Suppressor macrophage treated with lipopolysaccharide for 1 hour (primary cell): ENCODE measurements around the gene COX10.
"Not testable (repeated sequence)": the region's sequence is repeated elsewhere in the genome, so short reads cannot be mapped to it uniquely, and the experiment has no call there.

Experiments used
- DNase-seq, 3 donors: peaks; one replicate each; pipeline ENCODE4 v3.0.0-alpha.2; 2020 to 2022

The COX10 gene

DNA sequence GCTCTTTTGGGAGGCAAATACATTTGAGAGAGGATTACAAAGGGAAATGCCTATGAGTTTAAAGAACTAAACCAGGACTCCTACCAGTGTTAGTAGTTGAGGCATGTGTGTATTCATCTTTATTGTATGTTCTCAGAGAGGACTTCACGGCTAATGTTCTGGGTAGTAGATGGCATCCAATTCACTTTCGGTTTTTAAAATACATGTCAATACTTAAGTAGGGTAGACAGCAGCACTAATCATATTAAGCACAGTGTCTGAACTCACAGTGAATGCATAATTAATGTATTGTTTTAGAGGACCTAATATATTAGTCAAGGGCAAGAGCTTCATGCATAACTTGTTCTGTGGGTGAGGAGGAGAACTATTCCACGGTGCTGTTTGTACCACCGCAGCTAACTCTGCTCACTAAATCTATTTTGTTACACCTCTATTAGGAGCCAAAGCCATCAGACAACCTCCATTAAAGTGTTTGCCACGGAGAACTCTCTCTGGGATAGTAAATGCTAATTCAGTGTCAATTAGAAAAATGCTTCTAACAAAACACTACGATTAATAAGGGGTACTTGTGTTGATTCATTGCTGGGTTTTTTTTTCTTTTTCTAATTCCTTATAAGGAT lies 56.3 kb downstream of the COX10 start:
- no peak for DNase-seq

- no peak for DNase-seq
Measured at GRCh38 chr17:14133104-14133503, 63.8 kb downstream of the COX10 start.

GRCh38 chr17:14134456-14134855 lies 65.2 kb downstream of the COX10 start:
- DNase-seq = no peak

GRCh38 chr17:14135906-14136590 lies 66.7 kb downstream of the COX10 start:
- no peak for DNase-seq

DNA sequence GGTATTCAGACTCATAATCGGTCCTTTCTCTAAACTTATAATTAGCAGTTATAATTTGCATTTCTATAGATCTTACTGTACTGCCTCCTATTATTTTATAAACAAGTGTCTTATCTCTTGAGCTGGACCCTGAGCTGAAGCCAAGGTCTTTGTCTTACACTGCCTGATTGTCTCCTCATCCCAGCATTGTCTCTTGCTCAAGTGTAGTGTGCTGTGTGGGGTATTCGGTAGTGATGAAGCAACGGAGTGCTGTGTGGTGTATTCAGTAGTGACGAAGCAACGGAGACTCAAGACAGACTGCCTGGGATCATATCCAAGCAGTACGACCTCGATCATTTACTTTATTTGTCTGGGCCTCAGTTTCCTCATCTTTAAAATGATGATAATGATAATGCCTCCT lies 69.3 kb downstream of the COX10 start:
- DNase-seq = no peak

GRCh38 chr17:14143688-14144087 lies 74.4 kb downstream of the COX10 start:
- DNase-seq = no peak

- no peak for DNase-seq
Measured at GRCh38 chr17:14144508-14144907, 75.2 kb downstream of the COX10 start.

- no peak for DNase-seq
Measured at GRCh38 chr17:14149751-14150150, 80.4 kb downstream of the COX10 start.

DNA sequence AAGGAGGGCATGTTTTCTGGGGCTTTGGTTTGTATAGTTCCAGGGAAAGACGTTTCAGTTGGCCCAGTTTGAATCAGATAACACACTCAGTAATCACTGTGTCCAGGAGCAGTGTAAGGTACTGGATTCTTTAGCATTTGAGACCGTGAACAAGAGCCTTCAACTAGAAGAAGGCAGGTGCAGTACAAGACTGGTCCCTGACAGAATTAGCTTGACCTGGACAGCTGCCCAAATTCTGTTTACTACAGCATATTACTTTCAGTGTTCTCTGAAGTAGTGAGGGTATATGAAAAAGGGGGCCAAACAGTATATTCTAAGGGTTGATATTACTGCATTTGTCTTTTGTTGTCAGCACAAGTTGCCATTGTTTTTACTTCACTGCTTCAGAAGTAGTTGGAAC lies 81.3 kb downstream of the COX10 start:
- DNase-seq = no peak

- DNase-seq = no peak
Measured at GRCh38 chr17:14152721-14153120, 83.4 kb downstream of the COX10 start.

GRCh38 chr17:14153374-14153773 lies 84.1 kb downstream of the COX10 start:
- no peak for DNase-seq

DNA sequence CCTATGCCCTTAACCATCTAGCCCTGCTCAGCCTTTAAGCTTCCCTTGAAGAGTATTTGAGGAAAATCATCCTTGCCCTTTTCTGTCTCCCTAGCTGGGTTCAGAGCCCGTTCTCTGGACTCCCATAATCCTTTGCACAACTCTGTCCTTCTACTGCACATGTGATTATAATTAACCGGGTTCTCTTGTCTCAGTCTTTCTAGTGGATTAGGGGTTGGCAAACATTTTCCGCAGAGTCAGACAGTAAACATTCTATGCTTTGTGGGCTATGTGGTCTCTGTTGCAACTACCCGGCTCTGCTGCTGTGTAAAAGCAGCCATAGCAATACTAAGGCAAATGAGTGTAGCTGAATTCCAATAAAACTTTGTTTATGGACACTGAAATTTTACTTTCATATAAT lies 87.4 kb downstream of the COX10 start:
- no peak for DNase-seq

GRCh38 chr17:14157822-14158221 lies 88.5 kb downstream of the COX10 start:
- no peak for DNase-seq

GRCh38 chr17:14158707-14159106 lies 89.4 kb downstream of the COX10 start:
- no peak for DNase-seq

DNA sequence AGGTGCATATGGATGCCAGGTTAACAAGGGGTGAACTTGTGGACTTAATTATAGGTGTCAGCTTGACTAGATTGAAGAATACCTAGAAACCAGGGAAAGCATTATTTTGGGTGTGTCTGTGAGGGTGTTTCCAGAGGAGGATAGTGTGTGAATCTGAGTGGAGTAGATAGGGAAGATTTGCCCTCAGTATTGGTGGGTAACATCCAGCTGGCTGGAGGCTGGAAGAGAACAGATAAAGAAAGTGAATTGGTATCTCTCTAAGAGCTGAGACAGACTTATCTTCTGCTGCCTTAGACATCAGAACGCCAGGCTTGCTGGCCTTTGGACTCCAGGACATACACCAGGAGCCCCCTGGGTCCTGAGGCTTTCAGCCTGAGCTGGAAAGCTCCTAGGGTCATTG lies 92.1 kb downstream of the COX10 start:
- DNase-seq = no peak

DNA sequence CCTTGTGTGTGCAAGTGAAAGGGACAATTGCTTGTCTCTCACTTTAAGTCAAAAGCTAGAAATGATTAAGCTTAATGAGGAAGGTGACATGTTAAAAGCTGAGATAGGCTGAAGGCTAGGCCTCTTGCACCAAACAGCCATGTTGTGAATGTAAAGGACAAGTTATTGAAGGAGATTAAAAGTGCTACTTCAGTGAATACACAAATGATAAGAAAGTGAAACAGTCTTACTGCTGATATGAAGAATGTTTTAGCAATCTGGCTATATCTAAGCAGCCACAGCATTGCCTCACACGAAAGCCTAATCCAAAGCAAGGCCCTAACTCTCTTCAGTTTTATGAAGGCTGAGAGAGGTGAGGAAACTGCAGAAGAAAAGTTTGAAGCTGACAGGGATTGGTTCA lies 96.3 kb downstream of the COX10 start:
- no peak for DNase-seq

- not testable (repeated sequence) for DNase-seq
Measured at GRCh38 chr17:14167831-14168230, 98.5 kb downstream of the COX10 start.

DNA sequence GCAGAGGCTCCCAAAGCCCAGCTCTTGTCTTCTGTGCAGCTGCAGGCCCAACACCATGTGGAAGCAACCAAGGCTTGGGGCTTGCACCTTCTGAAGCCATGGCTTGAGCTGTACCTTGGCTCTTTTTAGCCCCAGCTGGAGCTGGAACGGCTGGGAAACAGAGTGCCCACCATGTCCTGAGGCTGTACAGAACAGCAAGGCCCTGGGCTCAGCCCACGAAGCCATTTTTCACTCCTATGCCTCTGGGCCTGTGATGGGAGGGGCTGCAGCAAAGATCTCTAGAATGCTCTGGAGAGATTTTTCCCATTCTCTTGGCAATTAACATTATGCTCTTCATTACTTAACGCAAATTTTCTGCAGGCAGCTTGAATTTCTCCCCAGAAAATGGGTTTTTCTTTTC lies 99.3 kb downstream of the COX10 start:
- no peak for DNase-seq

DNA sequence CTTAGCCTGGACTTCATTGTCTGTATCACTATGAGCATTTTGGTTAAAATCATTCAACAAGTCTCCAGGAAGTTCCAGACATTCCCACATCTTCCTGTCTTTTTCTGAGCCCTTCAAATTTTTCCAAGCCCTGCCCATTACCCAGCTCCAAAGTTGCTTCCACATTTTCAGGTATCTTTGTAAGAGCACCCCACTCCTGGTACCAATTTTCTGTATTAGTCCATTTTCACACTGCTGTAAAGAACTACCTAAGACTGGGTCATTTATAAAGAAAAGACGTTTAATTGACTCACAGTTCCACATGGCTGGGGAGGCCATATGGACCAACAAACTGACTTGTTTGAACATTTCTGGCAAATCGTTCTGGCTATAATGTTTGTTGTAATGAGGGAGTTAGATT lies 100.0 kb downstream of the COX10 start:
- DNase-seq = no peak

GRCh38 chr17:14169901-14170300 lies 100.6 kb downstream of the COX10 start:
- DNase-seq = no peak

GRCh38 chr17:14176989-14177388 lies 107.7 kb downstream of the COX10 start:
- DNase-seq = not testable (repeated sequence)

DNA sequence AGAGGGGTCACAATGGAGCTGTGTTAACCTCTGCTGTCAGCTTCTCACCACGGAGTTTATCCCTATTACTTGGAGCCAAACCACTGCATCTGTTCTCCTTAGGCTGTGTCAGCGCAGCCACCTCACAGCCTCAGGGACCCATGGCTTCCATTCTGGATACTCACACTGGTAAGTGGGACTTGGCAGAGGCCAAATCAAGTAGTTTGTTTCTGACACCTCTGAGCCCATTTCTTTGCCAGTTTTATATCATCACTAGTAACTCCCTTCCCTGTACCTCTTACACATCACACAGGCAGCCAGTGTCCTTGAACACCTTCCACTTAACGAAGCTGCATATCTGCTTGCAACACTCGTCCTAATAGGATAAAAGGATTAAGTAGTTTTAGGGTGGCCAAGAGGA lies 108.5 kb downstream of the COX10 start:
- not testable (repeated sequence) for DNase-seq

- DNase-seq = not testable (repeated sequence)
Measured at GRCh38 chr17:14179951-14180350, 110.6 kb downstream of the COX10 start.

DNA sequence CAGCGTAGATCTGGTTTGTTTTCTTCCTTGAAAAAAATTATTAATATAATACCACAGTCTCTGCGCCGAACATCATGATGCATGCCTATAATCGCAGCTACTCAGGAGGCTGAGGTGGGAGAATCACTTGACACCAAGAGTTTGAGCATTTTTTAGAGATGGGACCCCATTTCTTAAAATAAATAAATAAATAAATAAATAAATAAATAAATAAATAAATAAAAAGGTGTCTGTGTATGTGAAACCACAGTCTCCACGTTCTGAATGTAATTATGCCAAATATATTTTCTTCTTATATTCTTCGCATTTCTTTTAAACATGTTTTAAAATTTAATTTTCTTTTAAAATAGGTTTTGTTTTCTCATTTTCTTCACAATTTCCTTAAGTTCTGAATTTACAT lies 112.8 kb downstream of the COX10 start:
- not testable (repeated sequence) for DNase-seq

DNA sequence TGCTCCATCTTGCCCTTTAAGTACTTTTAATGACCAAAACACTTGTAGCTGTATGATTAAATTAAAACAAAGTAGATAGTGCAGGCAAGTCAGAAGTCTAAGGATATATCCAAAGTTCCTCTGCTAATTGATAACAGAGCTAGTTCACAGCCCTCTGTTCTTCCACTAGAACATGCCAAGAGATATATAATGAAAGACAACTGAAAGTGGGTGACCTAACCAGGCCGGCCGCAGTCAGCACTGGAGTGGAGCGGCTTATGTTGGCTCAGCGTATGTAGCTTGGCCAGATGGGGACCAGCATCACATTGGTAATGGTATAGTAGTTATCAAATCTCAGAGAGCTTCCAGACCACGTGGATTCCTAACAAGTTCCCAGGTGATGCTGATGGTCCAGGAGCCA lies 115.2 kb downstream of the COX10 start:
- DNase-seq = not testable (repeated sequence)
